ENCODE measurements around the gene KATNAL1.

- no peak for TF ChIP-seq POLR2A (IDR thresholded peaks at IDR 0.05)
- TF ChIP-seq CTCF (IDR thresholded peaks at IDR 0.05): no peak
These were observed 65.8 kb downstream of the KATNAL1 start for GRCh38 chr13:30241532-30241931.
